22Rv1 (cell line): ENCODE data around the gene DBNL.

Experiments
- ZFX ChIP-seq: fragments of 450-650 bp; IDR thresholded peaks from 2 replicates; pipeline ENCODE4 v1.6.1; 2017; ENCODE audit warnings: antibody characterized with exemption, borderline replicate concordance
- TF ChIP-seq, protein P1 (sequence below): fragments of 450-650 bp; IDR thresholded peaks from 2 replicates; pipeline ENCODE4 v1.5.1; 2017; ENCODE audit warnings: mild to moderate bottlenecking

DNA sequence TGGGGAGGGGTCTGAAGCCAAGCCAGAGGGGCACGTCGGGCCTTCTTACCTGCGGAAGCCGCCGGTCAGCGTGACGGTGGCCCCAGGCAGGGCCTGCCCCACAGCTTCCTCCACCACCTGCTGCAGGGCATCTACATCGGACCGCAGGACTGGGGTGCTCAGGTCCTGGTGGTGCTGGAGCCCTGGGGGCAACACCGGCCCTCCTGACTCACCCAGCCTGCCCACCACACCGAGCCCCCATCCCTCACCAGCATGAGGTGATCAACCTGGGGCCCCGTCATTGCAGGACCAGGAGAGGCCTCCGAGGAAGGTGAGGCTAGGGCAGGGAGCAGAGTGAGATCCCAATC is 29.8 kb downstream of the DBNL start:
- TF ChIP-seq, protein P1, sequence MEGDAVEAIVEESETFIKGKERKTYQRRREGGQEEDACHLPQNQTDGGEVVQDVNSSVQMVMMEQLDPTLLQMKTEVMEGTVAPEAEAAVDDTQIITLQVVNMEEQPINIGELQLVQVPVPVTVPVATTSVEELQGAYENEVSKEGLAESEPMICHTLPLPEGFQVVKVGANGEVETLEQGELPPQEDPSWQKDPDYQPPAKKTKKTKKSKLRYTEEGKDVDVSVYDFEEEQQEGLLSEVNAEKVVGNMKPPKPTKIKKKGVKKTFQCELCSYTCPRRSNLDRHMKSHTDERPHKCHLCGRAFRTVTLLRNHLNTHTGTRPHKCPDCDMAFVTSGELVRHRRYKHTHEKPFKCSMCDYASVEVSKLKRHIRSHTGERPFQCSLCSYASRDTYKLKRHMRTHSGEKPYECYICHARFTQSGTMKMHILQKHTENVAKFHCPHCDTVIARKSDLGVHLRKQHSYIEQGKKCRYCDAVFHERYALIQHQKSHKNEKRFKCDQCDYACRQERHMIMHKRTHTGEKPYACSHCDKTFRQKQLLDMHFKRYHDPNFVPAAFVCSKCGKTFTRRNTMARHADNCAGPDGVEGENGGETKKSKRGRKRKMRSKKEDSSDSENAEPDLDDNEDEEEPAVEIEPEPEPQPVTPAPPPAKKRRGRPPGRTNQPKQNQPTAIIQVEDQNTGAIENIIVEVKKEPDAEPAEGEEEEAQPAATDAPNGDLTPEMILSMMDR: no peak
- TF ChIP-seq ZFX: no peak
